ENCODE data around the gene MAP3K14. TPM values are rescaled to one million over a fixed set of nuclear protein-coding genes. Genes with fewer than 3 reads are reported as not detected.

MAP3K14 gene
- total RNA-seq, 1 experiment from 2014 or later: 4.6 TPM

DNA sequence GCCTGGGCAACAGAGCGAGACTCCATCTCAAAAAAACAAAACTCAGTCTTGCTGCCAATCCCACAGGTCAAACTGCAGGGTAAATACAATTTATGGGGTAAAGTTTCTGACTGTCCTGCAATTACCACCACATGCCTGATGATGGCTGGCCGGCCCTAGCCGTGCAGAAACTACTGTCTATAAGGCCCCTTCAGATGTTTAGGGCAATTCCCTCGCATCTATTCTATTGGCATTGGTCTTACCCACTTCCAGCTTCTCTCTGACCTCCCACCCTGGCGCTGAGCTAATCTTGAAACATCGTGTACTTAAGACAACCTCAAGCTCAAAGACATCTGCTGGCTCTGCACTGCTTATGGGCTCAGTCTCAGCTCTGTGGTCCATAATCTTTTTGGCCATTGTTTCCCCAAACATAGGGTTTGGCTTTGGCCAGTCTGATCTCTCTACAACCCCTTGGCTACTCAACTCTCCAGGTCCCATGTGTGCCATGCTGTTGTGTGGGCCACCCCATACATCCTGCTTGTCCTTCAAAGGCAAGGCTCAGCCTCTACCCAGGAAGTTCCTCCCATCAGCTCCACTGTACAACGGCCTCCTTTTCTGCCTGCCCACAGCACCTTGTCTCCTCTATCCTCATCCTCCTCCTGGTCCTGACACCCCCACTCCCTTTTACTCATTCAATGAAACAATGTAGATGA is 16.6 kb downstream of the MAP3K14 start:
- DNase-seq (ENCODE audit: low spot score): no peak

- DNase-seq (ENCODE audit: low spot score): no peak
Observed at GRCh38 chr17:45299361-45299760, 17.5 kb downstream of the MAP3K14 start.

DNA sequence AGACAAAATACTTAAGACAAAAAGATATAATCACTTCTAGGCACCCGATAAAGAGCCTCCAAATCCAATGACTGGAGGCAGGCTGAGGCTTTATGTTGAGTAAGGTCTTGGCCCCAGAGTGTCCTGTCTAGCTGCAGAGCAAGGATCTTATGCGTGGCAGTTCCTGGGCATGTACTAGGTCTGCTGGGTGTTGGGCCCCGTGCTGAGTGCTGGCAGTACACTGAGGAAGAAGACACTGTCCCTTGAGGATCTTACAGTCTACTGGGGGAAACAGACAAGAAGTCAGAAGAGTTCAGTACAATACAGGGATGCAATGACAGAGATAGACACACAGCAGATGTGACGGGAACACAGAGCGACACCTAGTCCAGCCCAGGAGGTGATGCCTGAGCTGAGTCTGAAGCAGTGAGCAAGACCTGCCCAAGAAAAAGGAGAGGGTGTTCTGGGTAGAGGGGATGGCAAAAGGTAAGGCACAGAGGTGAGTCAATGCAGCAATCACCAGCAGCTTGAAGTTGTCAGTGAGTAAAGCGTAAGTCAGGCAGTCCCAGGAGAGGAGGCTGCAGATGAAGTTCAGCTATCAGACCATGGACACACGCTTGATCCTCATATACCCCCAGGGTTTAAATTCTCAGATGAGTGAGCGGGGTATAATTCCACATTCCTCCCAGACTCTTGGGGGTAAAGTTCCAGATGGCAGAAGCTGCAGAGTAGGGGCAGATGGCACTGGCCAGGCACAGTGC is 18.1 kb downstream of the MAP3K14 start:
- no peak for DNase-seq (ENCODE audit: low spot score)

DNA sequence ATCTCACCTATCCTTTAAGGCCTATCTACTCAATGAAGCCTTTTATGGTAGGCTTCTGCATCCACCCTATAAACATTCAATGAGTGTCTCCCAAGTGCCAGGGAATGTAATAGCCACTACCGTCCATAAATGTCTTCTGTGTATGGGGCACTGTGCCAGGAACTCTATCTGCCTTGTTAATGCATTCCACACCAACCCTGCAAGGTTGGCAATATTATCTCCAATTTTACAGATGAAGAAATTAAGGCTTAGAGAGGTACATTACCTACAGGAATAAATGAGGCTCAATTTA is 20.0 kb downstream of the MAP3K14 start:
- DNase-seq (ENCODE audit: low spot score): no peak

DNA sequence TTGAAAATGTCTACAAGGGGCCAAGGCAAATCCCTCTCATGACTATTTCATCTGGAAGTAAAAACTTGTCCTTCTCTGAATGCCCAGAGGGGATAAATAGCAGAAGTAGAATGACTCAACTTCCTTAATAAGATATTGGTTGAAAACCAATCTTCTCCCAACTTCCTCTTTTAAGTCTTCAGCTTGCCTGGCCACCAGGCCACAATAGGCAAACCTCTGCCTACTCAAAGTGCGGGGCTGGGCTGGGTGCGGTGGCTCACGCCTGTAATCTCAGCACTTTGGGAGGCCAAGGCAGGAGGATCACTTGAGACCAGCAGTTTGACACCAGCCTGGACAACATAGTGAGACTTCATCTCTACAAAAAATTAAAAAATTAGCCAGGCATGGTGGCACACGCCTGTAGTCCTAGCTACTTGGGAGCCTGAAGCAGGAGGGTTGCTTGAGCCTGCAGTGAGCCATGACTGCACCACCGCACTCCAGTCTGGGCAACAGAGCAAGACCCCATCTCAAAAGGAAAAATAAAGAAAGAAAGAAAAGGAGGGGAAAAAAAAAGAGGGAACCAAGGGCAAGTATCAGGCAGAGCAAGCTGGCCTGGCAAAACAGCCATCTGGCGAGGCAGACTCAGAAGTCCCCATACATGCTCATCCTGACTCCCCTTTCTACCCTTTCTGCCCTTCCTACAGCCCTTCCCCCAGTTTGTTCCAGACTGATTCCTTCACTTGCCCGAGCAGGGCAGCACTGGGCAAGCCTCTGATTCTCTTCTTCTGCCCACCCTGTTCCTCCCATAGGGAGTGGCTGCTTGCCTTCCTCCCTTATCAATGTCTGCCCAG is 20.6 kb downstream of the MAP3K14 start:
- DNase-seq (ENCODE audit: low spot score): no peak

DNA sequence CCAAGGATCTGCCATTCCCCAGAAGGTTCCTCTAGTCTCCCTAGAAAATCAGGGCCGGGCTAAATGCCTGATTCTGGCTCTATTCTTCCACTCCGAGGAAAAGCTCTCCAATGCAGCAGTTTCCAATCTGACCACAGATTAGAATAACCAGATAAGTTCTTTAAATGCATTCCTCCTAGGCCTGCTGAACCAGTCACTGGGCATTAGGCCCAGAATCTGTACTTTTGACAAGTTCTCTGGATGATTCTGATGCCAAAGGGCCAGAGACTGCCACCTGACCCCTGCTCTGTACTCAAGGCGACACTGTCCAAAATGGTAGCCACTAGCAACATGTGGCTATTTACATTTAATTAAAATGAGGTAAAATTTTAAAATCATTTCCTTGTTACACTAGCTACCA is 22.3 kb downstream of the MAP3K14 start:
- DNase-seq (ENCODE audit: low spot score): peak; percentile 70

DNA sequence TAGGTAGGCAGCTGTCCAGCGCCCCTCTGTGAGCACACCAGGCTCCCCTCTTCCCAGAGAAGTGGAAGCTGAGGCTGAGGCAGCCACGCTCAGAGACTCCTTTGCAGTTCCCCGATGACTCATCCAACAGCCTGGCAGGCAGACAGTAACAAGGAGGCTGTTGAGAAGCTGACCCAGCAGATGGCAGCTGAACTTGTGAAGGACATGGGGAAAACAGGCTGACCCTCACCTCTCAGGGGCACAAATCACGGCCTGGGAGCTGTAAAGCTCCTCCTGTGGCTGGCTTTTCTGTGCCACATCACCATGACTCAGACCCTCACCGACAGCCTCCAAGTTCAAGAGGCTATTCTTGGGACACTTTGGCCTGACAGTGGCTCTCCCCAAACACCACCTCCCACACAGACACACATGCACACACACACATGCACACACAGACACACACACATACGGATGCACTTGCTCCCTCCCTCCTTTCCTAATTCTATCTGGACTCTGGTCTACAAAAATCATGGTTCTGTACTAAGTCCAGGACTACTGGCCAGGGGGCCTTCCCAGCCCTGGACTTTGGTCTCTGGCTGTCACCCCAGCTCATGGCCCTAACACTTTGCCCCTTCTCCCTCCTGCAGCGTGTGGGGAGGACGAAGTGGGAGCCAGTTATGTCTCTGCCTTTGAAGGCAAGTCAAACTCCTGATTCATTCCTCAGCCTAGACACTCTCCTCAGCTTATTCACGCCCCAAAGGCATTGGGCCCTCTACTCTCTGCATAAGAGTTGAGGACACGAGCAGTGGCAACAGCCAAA is 23.2 kb downstream of the MAP3K14 start:
- peak; percentile 92 for DNase-seq (ENCODE audit: low spot score)

GRCh38 chr17:45292696-45293412 is 24.0 kb downstream of the MAP3K14 start:
- no peak for DNase-seq (ENCODE audit: low spot score)

GRCh38 chr17:45291171-45291805 is 25.5 kb downstream of the MAP3K14 start:
- DNase-seq (ENCODE audit: low spot score): no peak

DNA sequence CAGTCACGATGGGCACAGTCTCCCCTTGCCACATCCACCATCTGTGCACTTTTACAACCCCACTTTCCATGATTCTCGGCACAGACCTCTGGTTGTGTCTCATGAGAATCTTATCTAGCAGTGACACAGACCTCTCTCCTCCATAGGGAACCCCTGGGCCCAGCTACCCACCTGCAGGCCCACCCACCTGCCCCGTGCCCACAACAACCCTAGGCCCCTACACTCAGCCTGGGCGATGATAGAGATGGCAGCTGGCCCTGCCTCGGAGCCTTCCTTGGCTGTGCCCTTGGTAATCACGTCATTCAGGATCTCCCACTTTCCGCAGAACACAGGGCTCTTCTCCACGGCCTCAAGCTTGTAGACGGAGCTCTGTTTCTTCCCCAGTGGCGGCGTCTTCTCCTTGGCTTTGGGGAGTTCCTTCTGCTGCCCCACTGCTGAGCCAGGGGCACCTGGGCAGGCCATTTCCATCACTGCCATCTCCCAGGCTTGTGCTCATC is 26.5 kb downstream of the MAP3K14 start:
- DNase-seq (ENCODE audit: low spot score): no peak

GRCh38 chr17:45289301-45290268 is 27.2 kb downstream of the MAP3K14 start:
- DNase-seq (ENCODE audit: low spot score): no peak

DNA sequence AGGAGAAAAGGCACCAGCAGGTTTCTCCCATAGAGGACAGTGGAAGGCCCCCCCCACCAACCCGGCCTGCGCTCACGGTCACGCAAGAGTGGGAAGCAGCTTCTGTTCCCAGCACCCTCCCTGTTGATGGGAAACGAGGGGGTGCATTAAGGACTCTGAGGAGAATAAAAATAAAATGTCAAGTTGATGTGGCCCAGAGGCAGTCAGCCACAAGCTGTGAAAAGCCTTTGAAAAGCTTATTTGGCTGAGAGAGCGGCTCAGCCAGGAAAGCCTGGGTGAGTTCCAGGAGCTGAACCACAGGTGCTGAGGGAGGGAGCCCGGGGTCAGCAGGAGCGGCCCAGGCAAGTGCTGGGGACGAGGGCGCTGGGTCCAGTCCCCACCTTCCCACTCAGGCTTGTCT is 28.0 kb downstream of the MAP3K14 start:
- no peak for DNase-seq (ENCODE audit: low spot score)

DNA sequence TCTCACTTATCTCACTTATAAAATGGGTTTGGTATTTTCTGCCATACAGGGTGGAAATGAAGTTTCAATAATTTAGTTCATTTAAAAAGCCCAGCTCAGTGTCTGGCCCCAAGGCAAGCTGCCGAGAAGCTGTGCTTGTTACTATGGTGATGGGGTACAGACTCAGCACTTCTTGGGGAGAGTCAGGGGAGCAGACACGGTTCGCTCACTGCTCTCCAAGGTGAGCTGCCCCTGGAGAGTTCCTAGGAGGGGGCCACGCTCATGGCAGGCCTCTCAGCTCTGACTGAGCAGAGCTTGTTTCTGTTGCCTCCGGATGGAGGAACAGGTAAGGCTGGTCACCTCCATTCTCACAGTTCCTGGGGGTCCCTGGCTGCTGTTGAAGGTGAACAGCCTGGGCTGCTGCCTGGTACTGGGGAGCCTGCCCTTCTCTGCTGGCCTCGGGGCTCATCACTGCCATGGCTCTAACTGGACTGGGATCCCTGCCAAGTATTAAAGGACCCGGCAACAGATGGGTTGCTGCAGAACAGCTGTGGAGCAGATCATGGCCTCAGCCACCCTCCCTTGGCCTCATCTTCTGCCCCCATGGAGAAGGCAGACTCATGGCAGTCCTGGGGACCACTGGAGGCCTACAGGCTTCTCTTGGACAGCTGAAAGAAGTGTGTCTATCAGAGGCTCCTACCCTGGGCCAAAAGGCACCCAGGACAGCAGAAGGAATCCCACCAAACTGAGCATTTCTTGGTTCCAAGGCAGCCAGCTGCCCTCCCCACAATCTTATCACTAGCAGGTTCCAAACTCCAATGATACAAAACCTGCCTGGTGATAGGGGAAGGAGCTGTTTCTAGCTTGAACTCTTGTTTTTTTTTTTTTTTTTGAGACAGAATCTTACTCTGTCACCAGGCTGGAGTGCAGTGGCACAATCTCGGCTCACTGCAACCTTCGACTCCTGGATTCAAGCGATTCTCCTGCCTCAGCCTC is 29.0 kb downstream of the MAP3K14 start:
- no peak for DNase-seq (ENCODE audit: low spot score)

- DNase-seq (ENCODE audit: low spot score): no peak
Observed at GRCh38 chr17:45286286-45286685, 30.5 kb downstream of the MAP3K14 start.

DNA sequence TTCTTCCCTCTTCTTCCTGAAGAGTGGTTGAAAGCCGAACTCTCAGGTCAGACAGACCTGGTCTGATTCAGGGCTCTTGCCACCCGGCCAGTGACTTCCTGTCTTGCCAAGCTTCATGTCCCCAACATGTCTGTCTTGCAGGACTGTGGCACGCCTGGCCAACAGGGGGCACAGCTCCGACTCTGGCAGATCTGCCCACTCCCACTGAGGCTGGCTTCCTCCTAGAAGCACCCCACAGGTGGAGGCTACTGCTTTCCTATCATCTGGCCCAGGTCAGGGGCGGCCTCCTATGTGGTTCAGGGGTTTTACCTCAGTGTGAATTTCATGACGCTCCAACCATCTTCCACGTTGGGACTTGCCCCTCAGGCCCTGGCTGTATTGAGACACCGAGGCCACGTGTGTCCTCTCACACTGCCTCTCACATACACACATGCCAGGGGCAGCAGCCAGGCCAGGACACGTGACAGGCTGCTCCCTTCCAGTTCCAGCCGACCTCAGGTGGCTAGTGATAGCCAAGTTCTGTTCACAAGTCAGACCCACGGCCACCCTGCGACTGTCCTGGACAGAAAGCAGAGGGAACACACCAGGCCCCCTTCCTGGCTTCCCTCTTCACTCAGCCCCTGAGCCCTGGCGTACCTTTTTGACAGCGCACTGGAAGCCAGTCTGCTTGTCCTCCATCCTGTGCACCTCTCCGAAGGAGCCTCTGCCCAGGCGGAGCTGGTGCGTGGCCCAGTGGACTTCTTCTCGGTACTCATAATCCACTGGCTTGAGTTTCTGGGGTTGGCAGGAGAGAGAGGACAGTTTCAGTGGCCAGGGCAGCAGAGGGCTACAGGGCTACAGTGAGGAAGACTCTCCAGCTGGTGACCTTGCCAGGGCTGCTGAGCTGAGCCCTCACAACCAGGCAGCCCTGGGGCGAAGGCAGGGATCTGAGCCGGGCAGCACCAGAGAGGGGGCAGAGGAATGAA is 32.4 kb downstream of the MAP3K14 start:
- no peak for DNase-seq (ENCODE audit: low spot score)

DNA sequence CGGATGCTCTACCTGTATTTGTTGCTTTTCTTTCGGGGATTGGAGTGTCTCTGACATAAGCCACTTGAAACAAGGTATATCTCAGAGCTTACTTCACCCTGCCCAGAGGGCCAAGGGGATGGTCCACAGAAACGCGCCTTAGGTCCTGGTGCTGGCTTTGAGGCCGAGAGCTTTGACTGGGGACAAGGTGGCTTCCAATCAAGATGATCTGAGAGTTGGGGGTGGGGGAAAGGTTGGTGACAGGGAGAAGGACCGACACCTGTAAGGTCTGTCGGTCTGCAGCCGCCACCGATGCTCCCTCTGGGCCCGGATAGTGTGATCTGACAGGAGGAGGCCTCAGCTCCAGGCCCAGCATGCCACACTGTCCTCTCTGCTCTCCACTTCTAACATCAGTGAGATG is 33.1 kb downstream of the MAP3K14 start:
- DNase-seq (ENCODE audit: low spot score): no peak
